AG04450 (cell line): Measurements from ENCODE around the gene GET3. TPM values are rescaled to one million over a fixed set of nuclear protein-coding genes. Genes with fewer than 3 reads are reported as not detected.

Source experiments
- CTCF ChIA-PET: fragments of 300-600, 350-600 bp; formaldehyde crosslinking; extraction: SDS; loops from one replicate; lab custom pipeline; 2022; ENCODE audit warnings: antibody characterized with exemption, inconsistent platforms; lab: Charles Lee
- POLR2A ChIA-PET: fragments of 350-600 bp; formaldehyde crosslinking; extraction: SDS; loops from one replicate; lab custom pipeline; 2021; ENCODE audit warnings: antibody characterized with exemption, inconsistent platforms; lab: Yijun Ruan, JAX
- DNase-seq: peaks from one replicate; pipeline ENCODE4 v3.0.0-alpha.2; 2011; ENCODE audit warnings: low read depth, low spot score
- H3K27ac ChIP-seq: one replicate; pipeline ENCODE4 v1.5.1; 2012; ENCODE audit warnings: low read depth, low read length, control low read depth
- H3K27me3 ChIP-seq: one replicate; pipeline ENCODE4 v1.6.0; 2012; ENCODE audit warnings: low read length; ENCODE audit not compliant: control insufficient read depth, insufficient read depth
- H3K4me3 ChIP-seq: 2 replicates; pipeline ENCODE4 v1.5.1; 2011; ENCODE audit warnings: mild to moderate bottlenecking, low read depth, low read length, control low read depth
- H3K9me3 ChIP-seq: 2 replicates; pipeline ENCODE4 v1.5.1; 2012; ENCODE audit warnings: low read length; ENCODE audit not compliant: control insufficient read depth, insufficient read depth
- polyA plus RNA-seq: library from polyadenylated mRNA; depleted of rRNA; stranded (reverse); fragments of >200 nt; gene quantifications from 2 replicates; pipeline ENCODE4 v1.2.3, GENCODE V29; 2011
- TF ChIP-seq, protein P1 (sequence below): IDR thresholded peaks from 2 replicates; pipeline ENCODE4 v1.5.1; 2011; ENCODE audit warnings: low read depth, low read length, control low read depth, inconsistent platforms

GET3 gene
- polyA plus RNA-seq, 1 experiment = 114 TPM

DNA sequence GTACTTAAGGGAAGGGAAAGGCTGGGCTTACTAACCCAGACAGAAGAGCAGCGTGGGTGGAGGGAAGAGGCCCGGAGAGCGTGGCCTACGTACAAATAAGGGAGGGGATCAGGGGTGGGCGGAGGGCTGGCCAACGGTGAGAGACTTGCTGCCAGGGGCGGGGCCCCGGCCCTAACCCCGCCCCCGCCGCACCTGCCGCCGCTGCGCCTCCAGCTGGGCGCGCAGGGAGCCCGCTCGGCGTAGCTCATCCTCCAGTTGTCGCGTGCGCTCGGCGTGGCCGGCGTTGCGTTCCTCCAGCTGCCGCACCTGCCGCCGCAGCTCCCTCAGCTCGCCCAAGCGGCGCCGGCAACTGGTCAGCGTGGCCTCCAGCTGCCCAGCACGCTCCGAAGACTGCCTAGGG is 32.4 kb downstream of the GET3 start:
- DNase-seq = no peak
- TF ChIP-seq, protein P1, sequence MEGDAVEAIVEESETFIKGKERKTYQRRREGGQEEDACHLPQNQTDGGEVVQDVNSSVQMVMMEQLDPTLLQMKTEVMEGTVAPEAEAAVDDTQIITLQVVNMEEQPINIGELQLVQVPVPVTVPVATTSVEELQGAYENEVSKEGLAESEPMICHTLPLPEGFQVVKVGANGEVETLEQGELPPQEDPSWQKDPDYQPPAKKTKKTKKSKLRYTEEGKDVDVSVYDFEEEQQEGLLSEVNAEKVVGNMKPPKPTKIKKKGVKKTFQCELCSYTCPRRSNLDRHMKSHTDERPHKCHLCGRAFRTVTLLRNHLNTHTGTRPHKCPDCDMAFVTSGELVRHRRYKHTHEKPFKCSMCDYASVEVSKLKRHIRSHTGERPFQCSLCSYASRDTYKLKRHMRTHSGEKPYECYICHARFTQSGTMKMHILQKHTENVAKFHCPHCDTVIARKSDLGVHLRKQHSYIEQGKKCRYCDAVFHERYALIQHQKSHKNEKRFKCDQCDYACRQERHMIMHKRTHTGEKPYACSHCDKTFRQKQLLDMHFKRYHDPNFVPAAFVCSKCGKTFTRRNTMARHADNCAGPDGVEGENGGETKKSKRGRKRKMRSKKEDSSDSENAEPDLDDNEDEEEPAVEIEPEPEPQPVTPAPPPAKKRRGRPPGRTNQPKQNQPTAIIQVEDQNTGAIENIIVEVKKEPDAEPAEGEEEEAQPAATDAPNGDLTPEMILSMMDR = no peak
- Histone ChIP-seq H3K4me3 (no peak overlapping the region), H3K27ac (no peak overlapping the region), H3K9me3 (no peaks in the 10 kb centered on the region), H3K27me3 (no peaks in the 10 kb centered on the region)
- ChIA-PET POLR2A (interaction anchor here (0.7 kb wide), 1 partner anchor 25 kb away, joined by 3 read pairs; no protein-coding TSS in a partner anchor), CTCF (interaction anchor here (1.6 to 2.3 kb wide), 2 partner anchors 9 to 27 kb away, joined by 6 to 8 read pairs; no protein-coding TSS in a partner anchor)

DNA sequence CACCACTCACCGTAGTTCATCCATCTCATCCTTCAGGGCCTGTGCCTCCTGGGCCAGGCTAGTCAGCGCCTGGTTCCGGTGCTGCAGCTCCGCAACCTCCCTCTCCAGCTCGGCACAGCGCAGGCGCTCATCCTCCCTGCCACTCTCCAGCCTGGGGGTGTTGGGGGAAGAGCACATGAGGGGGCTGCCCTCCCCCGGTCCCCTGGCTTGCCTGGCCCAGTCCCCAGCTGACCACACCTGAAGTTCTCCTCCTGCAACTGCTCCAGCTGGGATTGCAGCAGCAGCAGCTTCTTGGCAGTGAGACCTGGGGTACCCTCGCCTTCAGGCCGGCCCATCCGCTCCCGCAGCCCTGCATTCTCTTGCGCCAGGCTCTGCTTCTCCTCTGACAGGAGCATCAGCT is 33.6 kb downstream of the GET3 start:
- H3K27ac ChIP-seq = no peak overlapping the region
- no peak for DNase-seq
- ChIA-PET CTCF (interaction anchor here (1.6 to 2.3 kb wide), 2 partner anchors 25 to 77 kb away, joined by 3 to 8 read pairs; no protein-coding TSS in a partner anchor), POLR2A (interaction anchor here (0.6 to 0.9 kb wide), 2 partner anchors 21 to 41 kb away, joined by 3 to 6 read pairs; partner anchors contain the start of gene JUNB)
- H3K4me3 ChIP-seq = no peak overlapping the region
- TF ChIP-seq, protein P1 = no peak
- H3K27me3 ChIP-seq = no peaks in the 10 kb centered on the region
- no peaks in the 10 kb centered on the region; the same call in 1 of the 2 replicates for H3K9me3 ChIP-seq

DNA sequence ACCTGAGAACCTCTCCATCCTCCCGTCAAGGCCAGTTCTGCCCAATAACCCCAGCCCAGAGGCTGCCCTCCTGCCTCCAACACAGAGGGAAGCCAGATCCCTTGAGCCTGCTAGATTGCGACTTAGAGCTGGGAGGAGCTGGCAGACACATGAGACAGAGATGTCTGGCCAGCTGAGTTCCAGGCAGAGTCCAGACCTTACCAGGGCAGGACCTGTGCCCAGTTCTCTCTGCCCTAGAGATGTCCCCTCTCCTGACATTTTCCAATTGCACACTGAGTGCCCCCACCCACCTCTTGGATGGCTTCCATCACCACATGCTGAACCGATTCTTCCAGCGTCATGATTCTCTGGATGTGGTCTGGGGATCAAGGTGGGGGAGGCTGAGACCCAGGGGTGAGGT is 35.0 kb downstream of the GET3 start:
- TF ChIP-seq, protein P1 = no peak
- no peak overlapping the region for H3K4me3 ChIP-seq
- peaks cover 3% of the 10 kb centered on the region; the same call in 1 of the 2 replicates for H3K9me3 ChIP-seq
- no peak for DNase-seq
- POLR2A ChIA-PET = interaction anchor here (3.0 kb wide), 1 partner anchor 19 kb away, joined by 17 read pairs; the partner anchor contains the start of gene JUNB
- CTCF ChIA-PET = interaction anchor here (1.2 to 7.5 kb wide), 3 partner anchors 12 to 75 kb away, joined by 3 to 92 read pairs (median 7); no protein-coding TSS in a partner anchor
- H3K27ac ChIP-seq = no peak overlapping the region
- no peaks in the 10 kb centered on the region for H3K27me3 ChIP-seq

DNA sequence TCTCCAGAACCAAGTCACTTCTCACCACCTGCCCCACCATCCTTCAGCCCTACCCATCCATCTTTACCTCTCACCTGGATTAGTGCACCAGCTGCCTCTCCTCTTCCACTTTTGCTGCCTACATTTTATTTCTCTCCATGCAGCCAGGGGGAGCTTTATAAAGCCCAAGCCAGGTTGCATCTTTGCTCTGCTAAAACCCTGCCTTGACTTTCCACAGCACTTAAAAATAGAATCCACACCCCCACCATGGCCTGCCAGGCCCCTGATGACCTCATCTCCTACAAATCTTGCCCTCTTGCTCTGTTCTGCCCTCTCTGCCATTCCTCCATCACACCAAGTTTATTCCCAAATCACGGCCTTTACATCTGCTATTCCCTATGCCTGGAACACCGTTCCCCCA is 36.3 kb downstream of the GET3 start:
- H3K9me3 ChIP-seq = peaks cover 3% of the 10 kb centered on the region; the same call in 1 of the 2 replicates
- H3K27ac ChIP-seq = no peak overlapping the region
- DNase-seq = no peak
- TF ChIP-seq, protein P1 = peak; percentile 57
- ChIA-PET CTCF (interaction anchor here (0.6 to 7.5 kb wide), 7 partner anchors 8 to 74 kb away, joined by 4 to 92 read pairs (median 6); no protein-coding TSS in a partner anchor), POLR2A (interaction anchor here (3.0 kb wide), 1 partner anchor 18 kb away, joined by 17 read pairs; the partner anchor contains the start of gene JUNB)
- H3K27me3 ChIP-seq = no peaks in the 10 kb centered on the region
- no peak overlapping the region for H3K4me3 ChIP-seq
